SK-N-SH treated with all-trans-retinoic acid at 6 μM for 48 hours (cell line): ENCODE measurements around the gene ULK3.

ENCODE experiments used
- CSRNP3 ChIP-seq: fragments of 250-450 bp; sonication (Bioruptor Pico); IDR thresholded peaks from 2 replicates; pipeline ENCODE4 v1.5.1; 2021; ENCODE audit warnings: mild to moderate bottlenecking, moderate library complexity
- SNAI2 ChIP-seq: fragments of 250-450 bp; sonication (Bioruptor Pico); IDR thresholded peaks from 2 replicates; pipeline ENCODE4 v1.5.0; 2020; ENCODE audit warnings: mild to moderate bottlenecking, moderate library complexity
- ZFP30 ChIP-seq: fragments of 450-650 bp; formaldehyde crosslinking; IDR thresholded peaks from 2 replicates; pipeline ENCODE4 v1.5.0; 2022; ENCODE audit warnings: mild to moderate bottlenecking, moderate library complexity
- ZNF8 ChIP-seq: fragments of 450-650 bp; formaldehyde crosslinking; IDR thresholded peaks from 2 replicates; pipeline ENCODE4 v1.5.0; 2020; ENCODE audit warnings: mild to moderate bottlenecking, moderate library complexity
- TF ChIP-seq, protein P1 (sequence below): fragments of 250-450 bp; sonication (Bioruptor Pico); IDR thresholded peaks from 2 replicates; pipeline ENCODE4 v1.8.0; 2021; ENCODE audit warnings: low read depth, mild to moderate bottlenecking, moderate library complexity, borderline replicate concordance

GRCh38 chr15:74799255-74799855, 43.6 kb downstream of the ULK3 start:
- no peak for TF ChIP-seq ZFP30 (CRISPR knock-in tag)
- TF ChIP-seq, protein P1, sequence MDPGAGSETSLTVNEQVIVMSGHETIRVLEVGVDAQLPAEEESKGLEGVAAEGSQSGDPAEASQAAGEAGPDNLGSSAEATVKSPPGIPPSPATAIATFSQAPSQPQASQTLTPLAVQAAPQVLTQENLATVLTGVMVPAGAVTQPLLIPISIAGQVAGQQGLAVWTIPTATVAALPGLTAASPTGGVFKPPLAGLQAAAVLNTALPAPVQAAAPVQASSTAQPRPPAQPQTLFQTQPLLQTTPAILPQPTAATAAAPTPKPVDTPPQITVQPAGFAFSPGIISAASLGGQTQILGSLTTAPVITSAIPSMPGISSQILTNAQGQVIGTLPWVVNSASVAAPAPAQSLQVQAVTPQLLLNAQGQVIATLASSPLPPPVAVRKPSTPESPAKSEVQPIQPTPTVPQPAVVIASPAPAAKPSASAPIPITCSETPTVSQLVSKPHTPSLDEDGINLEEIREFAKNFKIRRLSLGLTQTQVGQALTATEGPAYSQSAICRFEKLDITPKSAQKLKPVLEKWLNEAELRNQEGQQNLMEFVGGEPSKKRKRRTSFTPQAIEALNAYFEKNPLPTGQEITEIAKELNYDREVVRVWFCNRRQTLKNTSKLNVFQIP (CRISPR knock-in tag), result no peak
- TF ChIP-seq CSRNP3 (CRISPR knock-in tag), result no peak
- TF ChIP-seq ZNF8 (CRISPR knock-in tag), result no peak
- no peak for TF ChIP-seq SNAI2
